ENCODE results near the gene PRRC2B.
"Not testable (repeated sequence)": the region's sequence is repeated elsewhere in the genome, so short reads cannot be mapped to it uniquely, and the experiment has no call there.

PRRC2B gene

DNA sequence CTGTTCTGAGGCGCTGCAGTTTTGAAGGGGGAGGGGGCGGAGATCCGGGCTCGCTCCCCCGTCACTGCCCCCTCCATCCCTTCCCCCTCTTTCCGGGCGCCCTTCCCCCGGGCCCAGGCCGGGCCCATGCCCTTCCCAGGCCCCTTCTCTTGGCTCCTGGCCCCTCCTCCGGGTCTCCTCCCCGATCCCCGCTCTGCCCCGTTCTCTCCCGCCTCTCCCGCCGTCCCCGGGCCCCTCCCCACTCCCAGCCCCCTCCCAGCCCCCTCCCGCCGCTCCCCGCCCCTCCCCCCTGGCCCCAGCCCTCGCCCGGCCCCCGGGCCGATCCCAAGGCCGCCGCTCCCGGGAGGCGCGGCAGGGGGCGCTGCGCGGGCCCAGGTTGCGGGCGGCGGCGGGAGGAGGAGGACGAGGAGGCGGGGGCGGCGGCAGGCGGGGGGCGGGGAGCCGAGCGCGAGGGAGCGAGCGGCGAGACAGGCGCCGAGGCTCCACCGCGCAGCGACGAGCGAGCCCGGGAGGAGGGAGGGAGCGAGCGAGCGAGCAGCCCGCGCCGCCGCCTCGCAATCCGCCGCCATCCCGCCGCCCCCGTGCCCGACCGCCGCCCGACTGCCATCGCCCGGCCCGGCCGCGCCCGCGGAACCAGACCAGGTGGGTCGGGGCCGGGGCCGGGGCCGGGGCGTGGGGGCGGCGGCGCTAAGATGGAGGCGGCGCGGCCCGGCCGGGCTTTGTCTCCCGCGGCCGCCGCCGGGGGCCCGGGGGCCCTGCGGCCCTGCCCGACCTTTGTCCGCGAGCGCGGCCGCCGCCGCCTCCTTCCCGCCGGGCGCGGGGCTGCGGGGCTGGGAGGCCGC lies at the start of gene PRRC2B:
PRRC2B (plus strand) TSS at position 465 of the 842 bp plus-strand sequence. CDS start 36,059 bp downstream, outside the sequence.
- peak; percentile 70 to 76 for DNase-seq (ENCODE audit: low read depth in 2 of 2, low spot score in 1 of 2)

DNA sequence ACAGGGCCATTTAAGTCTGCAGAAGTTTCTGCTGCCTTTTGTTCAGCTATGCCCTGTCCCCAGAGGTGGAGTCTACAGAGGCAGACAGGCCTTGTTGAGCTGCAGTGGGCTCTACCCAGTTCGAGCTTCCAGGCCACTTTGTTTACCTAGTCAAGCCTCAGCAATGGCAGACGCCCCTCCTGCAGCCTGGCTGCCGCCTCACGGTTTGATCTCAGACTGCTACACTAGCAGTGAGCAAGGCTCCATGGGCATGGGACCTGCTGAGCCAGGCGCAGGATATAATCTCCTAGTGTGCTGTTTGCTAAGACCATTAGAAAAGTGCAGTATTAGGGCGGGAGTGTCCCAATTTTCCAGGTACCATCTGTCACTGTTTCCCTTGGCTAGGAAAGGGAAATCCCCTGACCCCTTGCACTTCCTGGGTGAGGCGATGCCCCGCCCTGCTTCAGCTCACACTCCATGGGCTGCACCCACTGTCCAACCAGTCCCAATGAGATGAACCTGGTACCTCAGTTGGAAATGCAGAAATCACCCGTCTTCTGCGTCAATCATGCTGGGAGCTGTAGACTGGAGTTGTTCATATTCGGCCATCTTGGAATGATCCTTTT lies 48.9 kb upstream of the PRRC2B start:
- not testable (repeated sequence) for DNase-seq (ENCODE audit: low read depth in 2 of 2, low spot score in 1 of 2)

DNA sequence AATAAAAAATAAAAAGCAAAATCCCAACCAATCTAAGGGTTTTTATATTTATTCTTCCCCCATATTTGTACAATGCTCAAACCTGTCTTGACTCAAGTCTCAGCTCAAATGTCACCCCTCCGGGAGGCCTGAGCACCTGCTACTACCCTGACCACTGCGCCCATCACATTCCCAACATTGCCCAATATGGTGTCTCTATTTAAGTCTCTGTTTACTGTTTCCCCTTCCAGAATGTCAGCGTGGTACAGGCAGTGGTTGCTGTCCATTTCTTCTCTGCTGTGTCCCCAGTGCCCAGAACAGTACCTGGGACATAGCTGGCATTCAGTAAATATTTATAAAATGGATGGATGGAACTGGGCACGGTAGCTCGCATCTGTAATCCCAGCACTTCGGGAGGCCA lies 47.3 kb upstream of the PRRC2B start:
- no peak for DNase-seq (ENCODE audit: low read depth in 2 of 2, low spot score in 1 of 2)

DNA sequence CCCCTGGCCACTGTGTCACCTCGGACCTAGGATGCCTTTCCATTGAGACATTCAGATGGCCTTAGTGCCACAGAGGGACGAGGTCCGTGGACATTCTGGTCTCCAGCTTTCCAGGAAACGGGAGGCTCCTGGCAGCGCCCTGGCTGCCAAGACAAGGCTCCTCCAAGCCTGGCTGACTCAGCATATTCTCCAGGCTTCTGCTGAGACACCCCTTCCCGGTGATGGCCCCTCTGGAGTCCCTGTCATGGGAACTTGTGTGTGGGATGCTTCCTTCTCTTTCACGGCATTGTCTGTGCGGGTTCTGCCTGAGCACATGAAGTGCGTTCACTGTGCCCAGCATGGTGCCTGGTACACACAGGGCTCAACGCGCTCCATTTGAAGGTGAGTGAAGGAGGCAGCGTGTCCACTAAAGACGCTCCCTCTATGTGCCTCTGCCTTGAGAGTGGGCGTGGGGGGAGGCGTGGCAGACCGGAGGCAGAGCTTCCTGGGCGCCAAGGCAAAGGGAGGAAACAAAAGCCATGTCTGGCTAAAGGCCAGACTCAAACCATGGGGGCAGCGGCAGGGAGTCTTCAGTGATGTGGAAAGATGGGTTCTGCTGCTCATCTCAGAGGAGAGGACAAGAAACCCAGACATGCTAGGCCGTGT lies 46.4 kb upstream of the PRRC2B start:
- DNase-seq (ENCODE audit: low read depth in 2 of 2, low spot score in 1 of 2): no peak

DNA sequence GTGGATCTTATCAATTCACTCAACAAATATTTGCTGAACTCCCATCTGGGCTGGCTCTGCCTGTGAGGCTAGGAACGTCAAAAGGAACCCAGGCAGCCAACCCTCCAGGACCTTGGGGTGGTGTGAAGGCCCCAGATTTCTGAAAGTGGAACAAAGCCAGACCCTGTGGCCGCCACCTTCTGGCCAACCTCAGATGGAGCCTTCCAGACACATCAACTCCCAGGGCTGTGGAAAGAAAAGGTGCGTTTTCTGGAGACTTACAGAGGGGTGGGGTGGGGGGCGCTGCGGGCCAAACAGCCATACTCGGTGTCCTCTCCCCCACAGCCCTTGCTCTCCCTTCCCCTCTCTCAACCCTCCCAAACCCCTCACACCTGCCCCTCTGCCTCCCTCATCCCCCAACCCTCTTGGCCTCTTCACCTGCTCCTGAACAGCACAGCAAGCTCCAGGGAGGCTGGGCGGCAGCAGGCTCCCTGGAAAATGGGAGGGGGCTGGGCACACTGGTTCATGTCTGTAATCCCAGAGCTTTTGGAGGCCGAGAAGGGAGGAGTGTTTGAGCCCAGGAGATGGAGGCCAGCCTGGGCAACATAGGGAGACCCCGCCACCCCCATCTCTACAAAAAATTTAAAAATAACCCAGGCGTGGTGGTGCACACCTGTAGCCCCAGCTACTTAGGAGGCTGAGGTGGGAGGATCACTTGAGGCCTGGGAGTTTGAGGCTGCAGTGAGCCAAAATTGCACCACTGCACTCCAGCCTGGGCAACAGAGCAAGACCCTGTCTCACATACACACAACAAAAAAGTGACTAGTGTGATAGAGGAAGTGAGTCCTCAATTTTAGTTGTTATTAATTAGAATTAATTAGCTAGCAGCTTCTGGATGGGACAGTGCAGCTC lies 45.0 kb upstream of the PRRC2B start:
- no peak for DNase-seq (ENCODE audit: low read depth in 2 of 2, low spot score in 1 of 2)

DNA sequence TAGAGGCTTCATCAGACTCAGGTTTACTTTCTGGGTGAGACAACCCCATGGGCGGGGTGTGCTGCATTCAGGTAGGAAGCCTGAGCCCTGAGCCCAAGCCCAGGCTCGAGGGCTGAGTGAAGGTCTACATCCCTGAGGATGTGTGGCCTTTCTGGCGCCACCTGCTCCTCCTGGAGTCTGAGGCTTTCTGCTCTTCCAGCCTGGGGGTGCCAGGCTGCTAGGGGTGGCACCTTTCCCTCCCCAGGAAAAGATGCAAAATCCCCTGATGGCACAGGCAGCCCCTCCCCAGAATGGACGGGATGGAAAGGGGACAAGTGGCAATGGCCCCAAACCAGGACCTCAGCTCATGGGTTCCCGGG lies 44.4 kb upstream of the PRRC2B start:
- no peak for DNase-seq (ENCODE audit: low read depth in 2 of 2, low spot score in 1 of 2)

DNA sequence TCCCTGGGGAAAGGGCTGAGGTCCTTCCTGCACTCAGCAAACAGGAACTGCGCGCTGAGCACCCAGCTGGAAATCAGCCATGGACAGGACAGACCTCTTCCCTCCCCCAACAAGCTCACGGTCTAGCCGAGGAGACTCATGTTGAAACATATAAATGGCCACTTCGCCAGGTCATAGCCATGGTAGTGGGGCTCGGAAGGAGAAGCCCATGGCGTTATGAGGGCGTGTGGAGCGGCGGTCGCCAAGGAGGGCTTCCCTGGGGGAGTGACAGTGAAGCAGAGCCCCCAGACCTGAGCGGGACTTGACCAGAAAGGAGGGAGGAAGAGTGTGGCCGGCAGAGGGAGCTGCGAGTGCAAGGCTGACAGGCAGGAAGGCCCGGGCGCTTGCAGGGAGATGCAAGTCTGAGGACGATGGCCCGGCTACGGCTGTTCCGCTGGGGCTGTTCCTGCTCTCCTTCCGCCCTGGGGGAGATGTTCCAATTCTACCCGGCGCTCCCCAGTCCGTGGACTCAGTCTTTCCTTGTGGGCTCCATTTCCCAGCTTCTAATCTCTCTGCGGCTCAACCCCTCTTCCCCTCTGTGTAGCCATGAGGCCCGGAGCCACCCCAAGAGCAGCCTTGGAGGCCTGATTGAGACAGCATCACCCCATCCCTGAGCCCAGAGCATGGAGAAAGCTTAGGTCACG lies 43.9 kb upstream of the PRRC2B start:
- peak; percentile 66 to 75 for DNase-seq (ENCODE audit: low read depth in 2 of 2, low spot score in 1 of 2)

DNA sequence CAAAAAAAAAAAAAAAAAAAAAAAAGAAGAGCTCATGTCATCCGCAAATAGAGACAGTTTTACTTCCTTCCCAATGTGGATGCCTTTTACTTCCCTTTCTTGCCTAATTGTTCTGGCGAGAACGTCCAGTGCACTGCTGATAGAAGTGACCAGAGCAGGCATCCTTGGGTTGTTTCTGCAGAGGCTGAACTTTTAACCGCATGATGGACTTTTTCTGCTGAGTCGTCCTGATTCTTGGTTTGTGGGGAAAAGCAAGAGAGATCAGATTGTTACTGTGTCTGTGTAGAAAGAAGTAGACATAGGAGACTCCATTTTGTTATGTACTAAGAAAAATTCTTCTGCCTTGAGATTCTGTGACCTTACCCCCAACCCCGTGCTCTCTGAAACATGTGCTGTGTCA lies 37.4 kb upstream of the PRRC2B start:
- DNase-seq (ENCODE audit: low read depth in 2 of 2, low spot score in 1 of 2): not testable (repeated sequence)

DNA sequence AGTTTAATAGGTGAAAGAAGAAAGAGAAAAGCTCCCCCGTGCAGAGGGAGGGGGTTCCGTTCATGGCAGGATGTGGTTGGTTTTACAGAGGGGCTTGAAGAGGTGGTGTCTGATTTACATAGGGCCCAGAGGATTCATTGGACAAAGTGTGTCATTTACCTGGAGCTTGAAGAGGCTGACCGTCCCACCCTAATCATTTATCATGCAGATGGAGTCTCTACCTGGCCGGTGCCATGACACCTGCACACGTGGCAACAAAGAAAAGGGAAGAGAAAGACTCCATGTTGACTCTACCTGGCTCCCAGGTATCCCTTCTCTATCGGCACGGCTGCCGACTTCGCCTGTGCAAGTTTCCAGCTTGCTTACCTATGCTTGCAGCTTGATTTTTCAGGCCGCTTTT lies 35.3 kb upstream of the PRRC2B start:
- DNase-seq (ENCODE audit: low read depth in 2 of 2, low spot score in 1 of 2): no peak

DNA sequence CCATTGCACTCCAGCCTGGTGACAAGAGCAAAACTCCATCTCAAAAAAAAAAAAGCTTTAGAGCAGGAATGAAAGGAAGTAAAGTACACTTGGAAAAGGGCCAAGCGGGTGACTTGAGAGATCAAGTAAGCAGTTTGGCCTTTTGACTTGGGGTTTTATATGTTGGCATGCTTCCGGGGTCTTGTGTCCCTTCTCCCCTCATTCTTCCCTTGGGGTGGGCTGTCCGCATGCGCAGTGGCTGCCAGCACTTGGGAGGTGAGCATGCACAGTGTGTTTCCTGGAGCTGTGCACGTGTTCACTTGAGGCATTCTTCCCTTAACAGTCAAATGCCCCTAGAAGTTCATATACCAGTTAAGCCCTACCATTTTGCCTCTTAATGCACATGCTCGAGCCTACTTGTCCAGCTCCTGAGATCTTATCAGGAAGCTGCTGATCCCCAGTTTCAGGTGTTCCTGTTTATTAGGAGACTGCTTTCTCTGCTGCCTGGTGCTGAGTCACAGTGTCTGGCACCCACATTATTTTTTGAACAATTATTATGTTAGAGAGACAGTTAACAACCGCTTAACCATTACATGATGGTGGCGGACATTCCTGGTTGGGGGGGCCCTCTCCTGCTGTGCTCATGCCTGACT lies 32.6 kb upstream of the PRRC2B start:
- DNase-seq (ENCODE audit: low read depth in 2 of 2, low spot score in 1 of 2): peak in 1 of 2 donors; percentile 13

DNA sequence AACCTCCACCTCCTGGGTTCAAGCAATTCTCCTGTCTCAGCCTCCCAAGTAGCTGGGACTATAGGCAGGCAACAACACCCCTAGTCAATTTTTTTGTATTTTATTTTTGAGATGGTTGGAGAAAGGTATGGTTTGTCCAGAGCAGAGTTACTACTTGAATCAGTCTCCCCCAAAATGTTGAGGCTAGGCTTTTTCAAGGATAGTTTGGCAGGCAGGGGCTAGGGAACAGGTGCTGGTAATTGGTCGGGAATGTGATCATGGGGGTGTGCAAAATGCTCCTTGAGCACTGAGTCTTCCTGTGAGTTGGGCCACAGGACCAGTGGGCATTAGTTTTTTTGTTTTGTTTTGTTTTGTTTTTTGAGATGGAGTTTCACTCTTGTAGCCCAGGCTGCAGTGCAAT lies 28.3 kb upstream of the PRRC2B start:
- DNase-seq (ENCODE audit: low read depth in 2 of 2, low spot score in 1 of 2): no peak

DNA sequence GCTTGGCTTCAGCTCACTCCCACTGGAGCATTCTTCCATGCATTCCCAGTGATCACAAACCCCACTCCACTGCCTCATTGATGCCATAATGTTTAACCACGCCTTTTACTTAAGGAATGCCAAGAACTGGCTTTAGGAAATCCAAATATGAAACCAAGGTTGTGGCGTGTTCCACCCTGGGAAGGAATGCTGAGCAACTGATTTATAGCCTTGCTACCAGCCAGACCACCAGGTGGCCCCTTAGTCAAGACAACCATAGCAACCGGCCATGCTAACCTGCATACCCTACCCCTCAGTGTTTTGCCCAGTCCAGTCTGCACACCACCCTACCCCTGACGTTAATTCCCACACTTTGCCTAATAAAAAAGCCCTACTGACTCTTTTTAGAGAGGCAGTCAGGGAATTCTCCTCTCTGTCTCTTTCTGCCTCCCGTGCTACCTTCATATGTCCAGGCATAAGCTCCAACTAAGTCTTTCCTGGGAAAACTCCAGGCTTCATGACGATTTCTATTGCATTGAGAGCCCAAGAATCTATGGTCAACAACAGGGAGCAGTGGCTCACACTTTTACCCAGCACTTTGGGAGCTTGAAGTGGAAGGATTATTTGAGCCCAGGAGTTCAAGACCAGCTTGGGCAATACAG lies 27.0 kb upstream of the PRRC2B start:
- no peak for DNase-seq (ENCODE audit: low read depth in 2 of 2, low spot score in 1 of 2)

DNA sequence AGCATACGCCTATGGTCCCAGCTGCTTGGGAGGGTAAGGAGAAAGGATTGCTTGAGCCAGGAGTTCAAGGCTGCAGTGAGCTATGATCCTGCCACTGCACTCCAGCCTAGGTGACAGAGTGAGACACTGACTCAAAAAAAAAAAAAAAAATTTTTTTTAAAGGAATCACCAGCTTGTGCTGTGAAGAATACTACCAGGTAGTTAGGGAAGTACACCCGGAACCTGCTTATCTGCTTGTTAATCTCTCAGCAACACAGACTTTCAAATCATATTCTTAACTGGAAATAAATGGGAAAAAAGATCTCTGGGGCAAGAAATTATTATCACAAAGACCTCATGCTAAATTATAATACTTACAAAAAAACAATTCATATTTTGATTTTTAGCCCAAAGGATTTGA lies 26.4 kb upstream of the PRRC2B start:
- no peak for DNase-seq (ENCODE audit: low read depth in 2 of 2, low spot score in 1 of 2)

DNA sequence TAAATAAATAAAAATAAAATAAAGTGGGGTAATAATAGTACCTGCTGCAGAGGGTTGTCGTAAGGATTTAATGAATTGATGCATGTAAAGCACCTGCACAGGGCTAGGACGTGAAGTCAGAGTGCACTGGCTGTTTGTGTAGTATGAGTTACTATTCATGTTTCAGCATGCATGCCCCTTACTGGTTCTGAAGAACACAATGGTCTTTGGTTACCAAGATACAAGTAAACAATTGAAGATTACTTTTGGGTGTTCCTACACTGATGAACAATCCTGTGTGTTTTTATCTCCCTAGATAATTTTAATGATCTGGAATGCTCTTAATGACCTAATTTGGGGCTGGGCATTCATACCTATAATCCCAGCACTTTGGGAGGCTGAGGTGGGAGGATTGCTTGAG lies 23.2 kb upstream of the PRRC2B start:
- DNase-seq (ENCODE audit: low read depth in 2 of 2, low spot score in 1 of 2): no peak

DNA sequence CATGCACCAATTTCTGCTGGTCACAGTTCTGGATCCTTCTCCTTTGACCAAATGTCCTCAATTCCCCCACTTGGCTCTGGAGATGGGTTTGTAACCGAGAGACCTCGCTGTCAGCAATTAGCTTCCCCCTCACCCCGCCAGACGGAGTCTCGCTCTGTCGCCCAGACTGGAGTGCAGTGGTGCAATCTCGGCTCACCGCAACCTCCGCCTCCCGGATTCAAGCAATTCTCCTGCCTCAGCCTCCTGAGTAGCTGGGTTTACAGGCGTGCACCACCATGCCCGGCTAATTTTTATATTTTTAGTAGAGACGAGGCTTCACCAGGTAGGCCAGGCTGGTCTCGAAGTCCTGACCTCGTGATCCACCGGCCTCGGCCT lies 21.3 kb upstream of the PRRC2B start:
- not testable (repeated sequence) for DNase-seq (ENCODE audit: low read depth in 2 of 2, low spot score in 1 of 2)

DNA sequence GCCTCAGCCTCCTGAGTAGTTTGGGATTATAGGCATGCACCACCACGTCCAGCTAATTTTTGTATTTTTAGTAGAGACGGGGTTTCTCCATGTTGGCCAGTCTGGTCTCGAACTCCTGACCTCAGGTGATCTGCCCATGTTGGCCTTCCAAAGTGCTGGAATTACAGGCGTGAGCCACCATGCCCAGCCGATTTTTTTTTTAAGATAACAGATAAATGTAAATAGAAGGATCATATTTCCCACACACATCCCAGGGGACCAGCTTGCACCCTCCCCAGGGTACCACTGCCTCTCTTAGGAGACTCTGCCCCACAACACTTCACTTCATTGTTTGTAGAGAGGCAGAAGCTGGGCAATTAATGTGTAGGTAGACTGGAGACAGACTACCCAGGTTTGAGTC lies 19.2 kb upstream of the PRRC2B start:
- DNase-seq (ENCODE audit: low read depth in 2 of 2, low spot score in 1 of 2): not testable (repeated sequence)

DNA sequence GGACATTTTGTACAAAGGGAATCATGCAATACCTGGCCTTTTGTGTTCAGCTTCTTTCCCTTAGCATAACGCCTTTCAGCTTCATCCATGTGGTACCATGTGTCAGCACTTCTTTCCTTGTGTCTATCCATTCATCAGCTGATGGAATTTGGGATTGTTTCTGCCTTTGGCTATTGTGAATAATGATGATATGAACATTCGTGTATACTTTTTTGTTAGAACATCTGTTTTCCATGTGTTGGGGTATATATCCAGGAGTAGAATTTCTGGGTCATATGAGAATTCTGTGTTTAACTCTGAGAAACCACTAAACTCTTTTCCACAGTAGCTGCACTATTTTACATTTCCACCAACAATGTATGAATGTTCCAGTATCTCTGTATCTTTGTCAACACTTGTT lies 14.8 kb upstream of the PRRC2B start:
- DNase-seq (ENCODE audit: low read depth in 2 of 2, low spot score in 1 of 2): no peak

DNA sequence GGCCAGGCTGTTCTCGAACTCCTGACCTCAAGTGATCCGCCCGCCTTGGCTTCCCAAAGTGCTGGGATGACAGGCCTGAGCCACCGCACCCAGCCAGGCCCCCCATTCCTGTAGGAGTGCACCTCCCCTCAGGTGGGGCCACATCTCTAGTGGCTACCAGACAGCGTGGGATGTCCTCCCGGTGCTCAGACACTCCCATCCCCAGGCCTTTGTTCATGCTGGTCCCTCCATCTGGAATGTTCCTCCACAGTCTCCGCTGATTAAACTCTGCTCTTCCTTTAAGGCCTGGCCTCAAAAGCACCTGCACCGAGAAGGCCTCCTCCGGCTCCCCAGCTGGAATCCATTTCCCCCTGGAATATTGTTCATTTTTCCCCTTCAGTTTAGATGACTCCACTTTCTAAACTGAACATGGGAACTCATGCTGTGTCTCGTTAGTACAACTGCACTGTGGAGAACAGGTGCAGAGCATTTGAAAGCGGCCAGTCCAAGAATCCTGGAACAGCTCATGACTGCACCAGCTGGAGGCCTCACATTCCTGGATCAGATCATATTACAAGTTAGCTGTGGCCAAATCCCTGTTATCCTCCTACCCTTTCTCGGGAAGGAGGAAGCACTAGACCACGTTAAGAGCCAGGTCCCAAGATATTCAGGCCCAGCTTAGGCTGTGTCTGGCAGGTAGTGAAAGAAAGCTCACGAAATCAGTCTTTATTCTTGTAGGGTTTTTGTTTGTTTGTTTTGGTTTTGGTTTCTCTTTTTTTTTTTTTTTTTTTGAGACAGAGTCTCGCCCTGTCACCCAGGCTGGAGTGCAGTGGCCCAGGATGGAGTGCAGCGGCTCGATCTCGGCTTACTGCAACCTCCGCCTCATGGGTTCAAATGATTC lies 10.8 kb upstream of the PRRC2B start:
- no peak for DNase-seq (ENCODE audit: low read depth in 2 of 2, low spot score in 1 of 2)

DNA sequence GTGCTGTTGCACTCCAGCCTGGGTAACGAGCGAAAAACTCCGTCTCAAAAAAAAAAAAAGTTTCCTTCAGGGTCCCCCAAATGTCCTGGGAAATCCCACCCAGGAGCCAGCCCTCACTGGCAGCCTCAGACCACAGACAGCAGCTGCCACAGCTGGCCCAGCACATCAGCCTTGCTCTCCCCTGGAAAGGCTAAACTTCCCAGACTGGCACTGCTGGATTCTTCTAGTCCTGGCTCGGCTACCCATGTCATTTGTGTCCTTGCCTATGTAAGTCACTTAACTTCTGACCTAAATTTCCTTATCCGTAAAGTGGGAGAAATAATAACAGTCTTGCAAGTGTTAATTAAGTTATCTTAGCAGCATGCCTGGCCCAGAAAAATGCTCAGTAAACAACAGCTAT lies 8.6 kb upstream of the PRRC2B start:
- no peak for DNase-seq (ENCODE audit: low read depth in 2 of 2, low spot score in 1 of 2)

Measured in stimulated activated CD8-positive, alpha-beta memory T cell treated with anti-CD3 and anti-CD28 coated beads, Interleukin-4, amount 100 ng/mL, for 4 hours (primary cell).